ENCODE results near the gene TYSND1. TPM values are rescaled to one million over a fixed set of nuclear protein-coding genes. Genes with fewer than 3 reads are reported as not detected.

The TYSND1 gene
- total and polyA plus RNA-seq, 2 of the 13 experiments (the other 11 are each of a cell fraction or from before 2014, with no cell fraction given): 3.3 to 8.9 TPM

- TF ChIP-seq MAFK (conservative IDR thresholded peaks at IDR 0.05 in 1 of 2, IDR thresholded peaks at IDR 0.05 in 1 of 2; ENCODE audit: low read length in 2 of 2) (no peak), MBD4 (IDR thresholded peaks at IDR 0.05; ENCODE audit: borderline replicate concordance, low read length) (no peak), MIER3 (CRISPR knock-in tag; IDR thresholded peaks at IDR 0.05; ENCODE audit: borderline replicate concordance) (no peak), ZNF280B (CRISPR knock-in tag; IDR thresholded peaks at IDR 0.05; ENCODE audit: borderline replicate concordance) (no peak), ZNF615 (CRISPR knock-in tag; IDR thresholded peaks at IDR 0.05; ENCODE audit: borderline replicate concordance) (no peak), ZNF253 (CRISPR knock-in tag; IDR thresholded peaks at IDR 0.05; ENCODE audit: borderline replicate concordance) (no peak), TCF12 (IDR thresholded peaks at IDR 0.05) (no peak), TCF12 (CRISPR knock-in tag; IDR thresholded peaks at IDR 0.05) (no peak)
Measured at GRCh38 chr10:70190102-70190501, 43.6 kb upstream of the TYSND1 start (continued).

- Histone ChIP-seq H3K79me2 (ENCODE audit: insufficient read depth, low read length) (no peaks in the 10 kb centered on the region), H3K9ac (ENCODE audit: insufficient read depth, low read depth, low read length) (no peak overlapping the region), H3K36me3 (replicated peaks in 1 of 2; ENCODE audit: control insufficient read depth in 1 of 2, insufficient read depth in 2 of 2, low read length in 2 of 2) (no peaks in the 10 kb centered on the region), H3K4me1 (ENCODE audit: insufficient read depth, low read length) (peaks cover 27% of the 10 kb centered on the region), H3K9me3 (ENCODE audit: low read length) (no peaks in the 10 kb centered on the region), H3K27me3 (ENCODE audit: control insufficient read depth in 1 of 2, insufficient read depth in 2 of 2, low read length in 2 of 2) (no peaks in the 10 kb centered on the region; a peak in 1 of 5 replicates), H3K4me3 (replicated peaks in 1 of 3; ENCODE audit: insufficient read depth in 1 of 3, low read depth in 2 of 3, low read length in 3 of 3) (no peak overlapping the region), H2AFZ (ENCODE audit: low read length) (no peak overlapping the region), H3K27ac (ENCODE audit: extremely low read length, insufficient read depth, low read length) (no peak overlapping the region), H4K20me1 (ENCODE audit: insufficient read depth, low read length) (no peaks in the 10 kb centered on the region), H3K4me2 (ENCODE audit: low read depth, low read length) (no peak overlapping the region)
- no peak for DNase-seq (ENCODE audit: low spot score)
- WGBS (ENCODE audit: low lambda C conversion rate): 54% methylated on average over 1 of the region's 1 CpG
- in situ Hi-C loops (cut with HindIII; ENCODE audit: extremely low pct_ligation_motif_present, low pct_unique_long_range_greater_than_20kb) (no loop called here), intact Hi-C loops (cut with micrococcal nuclease; ENCODE audit: unreplicated experiment) (no loop called here)
- no peak for ATAC-seq
- ChIA-PET CTCF (ENCODE audit: low intra/inter-chr PET ratio, low total read pairs) (no interaction called here), POLR2A (no interaction called here)
- no TSS peak for BruUV-seq (replicated peaks)
- FAIRE-seq: no peak
- no peak for TF ChIP-seq YEATS4 (CRISPR knock-in tag; IDR thresholded peaks at IDR 0.05; ENCODE audit: borderline replicate concordance)
- TF ChIP-seq ISL2 (CRISPR knock-in tag; IDR thresholded peaks at IDR 0.05): no peak
- TF ChIP-seq YY1 (IDR thresholded peaks at IDR 0.05; ENCODE audit: insufficient read depth, insufficient replicate concordance, low read depth, low read length): no peak
- no peak for TF ChIP-seq ZNF567 (CRISPR knock-in tag; IDR thresholded peaks at IDR 0.05; ENCODE audit: borderline replicate concordance)
- no peak for TF ChIP-seq U2AF2 (IDR thresholded peaks at IDR 0.05; ENCODE audit: low read depth, low read length)
- TF ChIP-seq POLR2A (IDR thresholded peaks at IDR 0.05; ENCODE audit: insufficient read depth in 1 of 2, low read depth in 2 of 2, low read length in 2 of 2): no peak
- no peak for TF ChIP-seq NBN (conservative IDR thresholded peaks at IDR 0.05)
- TF ChIP-seq MYNN (CRISPR knock-in tag; IDR thresholded peaks at IDR 0.05; ENCODE audit: low read depth): no peak
- TF ChIP-seq AFF4 (CRISPR knock-in tag; IDR thresholded peaks at IDR 0.05): no peak
- no peak for TF ChIP-seq ZNF552 (CRISPR knock-in tag; IDR thresholded peaks at IDR 0.05; ENCODE audit: borderline replicate concordance)
- no peak for TF ChIP-seq ZMYM4 (CRISPR knock-in tag; IDR thresholded peaks at IDR 0.05)
- no peak for TF ChIP-seq ZNF749 (CRISPR knock-in tag; IDR thresholded peaks at IDR 0.05; ENCODE audit: borderline replicate concordance)
Measured at GRCh38 chr10:70188768-70189167, 42.3 kb upstream of the TYSND1 start.

All from HepG2 (cell line).